Thyroid gland (tissue), 4 donors: ENCODE measurements around the gene LIMK2.

Experiments
- CTCF ChIP-seq, 6 experiments: fragments of 200-600 bp in 3 of 6; fragments of 450-650 bp in 3 of 6; sonication (generic) in 3 of 6; IDR thresholded peaks; one replicate each; pipeline ENCODE4 v1.5.1; 2016 to 2019; ENCODE audit warnings: antibody characterized with exemption in 6 of 6, mild to moderate bottlenecking in 2 of 6, inconsistent platforms in 1 of 6, moderate library complexity in 1 of 6
- POLR2A ChIP-seq, 2 donors: fragments of 450-650 bp; IDR thresholded peaks; one replicate each; pipeline ENCODE4 v1.6.1; 2017; ENCODE audit warnings: antibody characterized with exemption in 2 of 2, mild to moderate bottlenecking in 2 of 2, moderate library complexity in 1 of 2

- no peak for TF ChIP-seq CTCF (IDR thresholded peaks at IDR 0.05)
- no peak for TF ChIP-seq POLR2A (IDR thresholded peaks at IDR 0.05)
Measured at GRCh38 chr22:31329029-31329428, 116.9 kb downstream of the LIMK2 start.
